Liver (tissue), 9 donors: Measurements from ENCODE around the gene GOLGA8A. TPM values are rescaled to one million over a fixed set of nuclear protein-coding genes. Genes with fewer than 3 reads are reported as not detected.

Source experiments
- DNase-seq: peaks from one replicate; pipeline ENCODE4 v3.0.0-alpha.2; 2017; ENCODE audit warnings: low spot score
- H3K27ac ChIP-seq, 2 donors: one replicate each; pipeline ENCODE4 v1.7.0; 2013; ENCODE audit warnings: inconsistent platforms in 2 of 2, low read length in 2 of 2, control low read depth in 1 of 2, low read depth in 1 of 2, mild to moderate bottlenecking in 1 of 2
- H3K27me3 ChIP-seq, 4 donors: one replicate each; pipeline versions ENCODE4 v1.6.1 to v1.7.0; 2013; ENCODE audit warnings: low read length in 3 of 4, inconsistent platforms in 1 of 4, mild to moderate bottlenecking in 1 of 4, moderate library complexity in 1 of 4; ENCODE audit not compliant: control insufficient read depth in 4 of 4, insufficient read depth in 4 of 4
- H3K36me3 ChIP-seq, 4 donors: one replicate each; pipeline versions ENCODE4 v1.6.1 to v1.7.0; 2013; ENCODE audit warnings: low read length in 3 of 4, mild to moderate bottlenecking in 3 of 4, low read depth in 1 of 4, moderate library complexity in 1 of 4; ENCODE audit not compliant: control insufficient read depth in 4 of 4, insufficient read depth in 3 of 4
- H3K4me1 ChIP-seq, 4 donors: one replicate each; pipeline versions ENCODE4 v1.6.1 to v1.7.0; 2013; ENCODE audit warnings: low read length in 3 of 4, mild to moderate bottlenecking in 3 of 4, moderate library complexity in 1 of 4; ENCODE audit not compliant: control insufficient read depth in 4 of 4, insufficient read depth in 4 of 4
- H3K4me3 ChIP-seq, 3 donors: one replicate each; pipeline versions ENCODE4 v1.6.1 to v1.7.0; 2013; ENCODE audit warnings: low read length in 3 of 3, control low read depth in 1 of 3, low read depth in 1 of 3, mild to moderate bottlenecking in 1 of 3
- H3K9ac ChIP-seq, 2 donors: one replicate each; pipeline ENCODE4 v1.7.0; 2013; ENCODE audit warnings: low read length in 2 of 2, mild to moderate bottlenecking in 2 of 2, moderate library complexity in 2 of 2, control low read depth in 1 of 2, low read depth in 1 of 2
- H3K9me3 ChIP-seq, 4 donors: one replicate each; pipeline versions ENCODE4 v1.6.1 to v1.7.0; 2013; ENCODE audit warnings: low read length in 3 of 4; ENCODE audit not compliant: control insufficient read depth in 4 of 4
- ATF3 ChIP-seq: IDR thresholded peaks from 2 replicates; pipeline ENCODE4 v1.6.1; 2016; ENCODE audit warnings: antibody characterized with exemption
- CTCF ChIP-seq: fragments of 150-350 bp; IDR thresholded peaks from 2 replicates; pipeline ENCODE4 v1.5.1; 2017; ENCODE audit warnings: improper control_type of control experiment, low read depth, low read length; ENCODE audit not compliant: missing input control
- EGR1 ChIP-seq, 2 donors: IDR thresholded peaks; 2 replicates each; pipeline ENCODE4 v1.6.1; 2016 to 2018; ENCODE audit warnings: antibody characterized with exemption in 2 of 2, low read depth in 2 of 2
- FOXA1 ChIP-seq: IDR thresholded peaks from 2 replicates; pipeline ENCODE4 v1.6.1; 2016; ENCODE audit warnings: antibody characterized with exemption
- FOXA2 ChIP-seq: IDR thresholded peaks from 2 replicates; pipeline ENCODE4 v1.6.1; 2016; ENCODE audit warnings: antibody characterized with exemption
- GABPA ChIP-seq, 2 donors: IDR thresholded peaks in 1 of 2; conservative IDR thresholded peaks in 1 of 2; 2 replicates each; pipeline ENCODE4 v1.6.1; 2016; ENCODE audit warnings: antibody characterized with exemption in 2 of 2, mild to moderate bottlenecking in 1 of 2, moderate library complexity in 1 of 2
- HNF4A ChIP-seq, 2 donors: conservative IDR thresholded peaks; 2 replicates each; pipeline ENCODE4 v1.6.1; 2016; ENCODE audit warnings: antibody characterized with exemption in 2 of 2, mild to moderate bottlenecking in 2 of 2
- HNF4G ChIP-seq: IDR thresholded peaks from 2 replicates; pipeline ENCODE4 v1.6.1; 2016; ENCODE audit warnings: antibody characterized with exemption
- MAX ChIP-seq: IDR thresholded peaks from 2 replicates; pipeline ENCODE4 v1.6.1; 2016; ENCODE audit warnings: antibody characterized with exemption
- NR2F2 ChIP-seq: IDR thresholded peaks from 2 replicates; pipeline ENCODE4 v1.6.1; 2016; ENCODE audit warnings: antibody characterized with exemption
- RAD21 ChIP-seq, 2 donors: IDR thresholded peaks; 2 replicates each; pipeline ENCODE4 v1.6.1; 2016; ENCODE audit warnings: antibody characterized with exemption in 2 of 2, mild to moderate bottlenecking in 2 of 2
- REST ChIP-seq: IDR thresholded peaks from 2 replicates; pipeline ENCODE4 v1.6.1; 2016; ENCODE audit warnings: antibody characterized with exemption, mild to moderate bottlenecking
- SP1 ChIP-seq: IDR thresholded peaks from 2 replicates; pipeline ENCODE4 v1.6.1; 2018; ENCODE audit warnings: antibody characterized with exemption, mild to moderate bottlenecking
- TAF1 ChIP-seq: conservative IDR thresholded peaks from 2 replicates; pipeline ENCODE4 v1.6.1; 2016; ENCODE audit warnings: antibody characterized with exemption, mild to moderate bottlenecking
- YY1 ChIP-seq: IDR thresholded peaks from 2 replicates; pipeline ENCODE4 v1.6.1; 2016; ENCODE audit warnings: antibody characterized with exemption, mild to moderate bottlenecking
- ZBTB33 ChIP-seq: IDR thresholded peaks from 2 replicates; pipeline ENCODE4 v1.6.1; 2016; ENCODE audit warnings: antibody characterized with exemption
- WGBS: extraction: QIAGEN DNeasy Blood & Tissue Kit; methylation state at CpG from one replicate; pipeline ENCODE4 v1.1.7; 2013; 5-methylcytosine and 5-hydroxymethylcytosine counted together
- polyA plus RNA-seq, 2 donors: library from polyadenylated mRNA; stranded (reverse) in 1 of 2; unstranded in 1 of 2; fragments of 200-250 nt in 1 of 2; fragments of >200 nt in 1 of 2; fragmentation: Nextera tagmentation in 1 of 2; extraction: Ambion mirVana in 1 of 2; gene quantifications; one replicate each; pipeline versions ENCODE4 v1.2.1 to v1.2.3, GENCODE V29; 2013 to 2015
- total RNA-seq, 2 donors: library from RNA; depleted of rRNA; stranded (reverse); fragments of >200 nt; gene quantifications; one replicate each; pipeline ENCODE4 v1.2.3, GENCODE V29; 2014
- donor health status: healthy.
- donor health status: healthy.
- donor health status: healthy.
- donor health status: healthy.
- donor health status: healthy.

The GOLGA8A gene
- total and polyA plus RNA-seq, 4 donors = 2.1 to 20.6 (median 9.1) TPM

GRCh38 chr15:34470091-34470490 is 32.5 kb upstream of the GOLGA8A start:
- Histone ChIP-seq H3K9ac (no peak overlapping the region), H3K9me3 (no peaks in the 10 kb centered on the region), H3K36me3 (no peaks in the 10 kb centered on the region), H3K27me3 (peaks cover 0 to 3% (median 0%) of the 10 kb centered on the region in 4 donors), H3K27ac (no peak overlapping the region), H3K4me1 (no peaks in the 10 kb centered on the region), H3K4me3 (no peak overlapping the region)
- TF ChIP-seq HNF4A (conservative IDR thresholded peaks at IDR 0.05) (no peak), ATF3 (no peak), ZBTB33 (no peak), FOXA2 (no peak), CTCF (no peak), FOXA1 (no peak)
- 90% methylated on average over 3 of the region's 3 CpGs for whole genome bisulfite sequencing
- no peak for DNase-seq

GRCh38 chr15:34461730-34462129 is 24.1 kb upstream of the GOLGA8A start:
- no peak for TF ChIP-seq FOXA1
- no peak for TF ChIP-seq REST
- TF ChIP-seq HNF4A (conservative IDR thresholded peaks at IDR 0.05) = no peak
- TF ChIP-seq NR2F2 = no peak
- Histone ChIP-seq H3K9ac (no peak overlapping the region), H3K36me3 (no peaks in the 10 kb centered on the region), H3K9me3 (no peaks in the 10 kb centered on the region), H3K27ac (no peak overlapping the region), H3K4me3 (no peak overlapping the region), H3K27me3 (no peaks in the 10 kb centered on the region), H3K4me1 (no peaks in the 10 kb centered on the region)
- no peak for DNase-seq
- 27% methylated on average over 1 of the region's 1 CpG for WGBS

- no peaks in the 10 kb centered on the region for H3K36me3 ChIP-seq
- no peak overlapping the region for H3K27ac ChIP-seq
- H3K27me3 ChIP-seq = no peaks in the 10 kb centered on the region
- H3K4me3 ChIP-seq = no peak overlapping the region
- no peak for DNase-seq
- WGBS = 78% methylated on average over 1 of the region's 1 CpG
- H3K9ac ChIP-seq = no peak overlapping the region
- H3K9me3 ChIP-seq = no peaks in the 10 kb centered on the region
- no peaks in the 10 kb centered on the region for H3K4me1 ChIP-seq
- TF ChIP-seq EGR1 (IDR thresholded peaks at IDR 0.05; ENCODE audit: low read depth in 2 of 2) (no peak), SP1 (no peak), HNF4G (no peak), MAX (no peak), FOXA1 (no peak), FOXA2 (no peak), TAF1 (no peak), RAD21 (IDR thresholded peaks at IDR 0.05) (no peak), HNF4A (conservative IDR thresholded peaks at IDR 0.05) (no peak), CTCF (no peak), GABPA (IDR thresholded peaks at IDR 0.05 in 1 of 2, conservative IDR thresholded peaks at IDR 0.05 in 1 of 2) (no peak), NR2F2 (no peak), YY1 (no peak)
Observed at GRCh38 chr15:34460451-34460850, 22.8 kb upstream of the GOLGA8A start.
